ENCODE measurements around the gene FGF22. TPM values are rescaled to one million over a fixed set of nuclear protein-coding genes. Genes with fewer than 3 reads are reported as not detected.
"Not testable (repeated sequence)": the region's sequence is repeated elsewhere in the genome, so short reads cannot be mapped to it uniquely, and the experiment has no call there.

Gene FGF22
- total RNA-seq, 1 donor from 2014 or later, result not detected

DNA sequence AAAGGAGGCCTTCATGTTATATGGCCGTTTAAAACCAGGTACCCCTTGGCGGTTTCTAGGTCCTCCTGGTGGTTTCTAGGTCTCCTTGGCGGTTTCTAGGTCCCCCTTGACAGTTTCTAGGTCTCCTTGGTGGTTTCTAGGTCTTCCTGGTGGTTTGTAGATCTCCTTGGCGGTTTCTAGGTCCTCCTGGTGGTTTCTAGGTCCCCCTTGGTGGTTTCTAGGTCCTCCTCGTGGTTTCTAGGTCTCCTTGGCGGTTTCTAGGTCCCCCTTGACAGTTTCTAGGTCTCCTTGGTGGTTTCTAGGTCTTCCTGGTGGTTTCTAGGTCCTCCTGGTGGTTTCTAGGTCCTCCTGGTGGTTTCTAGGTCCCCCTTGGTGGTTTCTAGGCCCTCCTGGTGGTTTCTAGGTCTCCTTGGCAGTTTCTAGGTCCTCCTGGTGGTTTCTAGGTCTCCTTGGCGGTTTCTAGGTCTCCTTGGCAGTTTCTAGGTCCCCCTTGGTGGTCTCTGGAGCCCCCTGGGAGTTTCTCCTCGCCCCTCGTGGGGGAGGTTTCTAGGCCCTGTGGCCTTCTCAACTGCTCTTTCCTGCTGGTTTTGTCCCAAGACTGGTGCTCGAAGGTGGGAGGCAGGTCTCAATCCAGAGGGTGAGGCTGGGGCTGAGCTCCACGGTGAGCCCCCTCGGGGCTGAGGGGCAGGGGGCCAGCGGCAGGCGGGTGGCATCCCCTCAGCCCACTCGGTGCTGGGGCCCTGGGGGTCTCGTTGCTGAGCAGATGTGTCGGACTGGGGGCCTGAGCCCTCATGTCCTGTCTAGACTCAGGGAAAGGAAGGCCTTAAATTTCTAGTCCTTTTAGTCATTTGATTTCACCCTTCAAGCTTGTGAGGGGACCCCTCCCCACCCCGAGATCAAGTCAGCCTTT lies 42.0 kb upstream of the FGF22 start:
- Mint-ChIP-seq H3K9me3 (no peaks in the 10 kb centered on the region), H3K27me3 (peaks cover 28% of the 10 kb centered on the region), H3K36me3 (no peaks in the 10 kb centered on the region), H3K4me3 (no peak overlapping the region), H3K27ac (no peak overlapping the region), H3K4me1 (ENCODE audit: unreplicated experiment) (no peaks in the 10 kb centered on the region)
- TF ChIP-seq, protein P1, sequence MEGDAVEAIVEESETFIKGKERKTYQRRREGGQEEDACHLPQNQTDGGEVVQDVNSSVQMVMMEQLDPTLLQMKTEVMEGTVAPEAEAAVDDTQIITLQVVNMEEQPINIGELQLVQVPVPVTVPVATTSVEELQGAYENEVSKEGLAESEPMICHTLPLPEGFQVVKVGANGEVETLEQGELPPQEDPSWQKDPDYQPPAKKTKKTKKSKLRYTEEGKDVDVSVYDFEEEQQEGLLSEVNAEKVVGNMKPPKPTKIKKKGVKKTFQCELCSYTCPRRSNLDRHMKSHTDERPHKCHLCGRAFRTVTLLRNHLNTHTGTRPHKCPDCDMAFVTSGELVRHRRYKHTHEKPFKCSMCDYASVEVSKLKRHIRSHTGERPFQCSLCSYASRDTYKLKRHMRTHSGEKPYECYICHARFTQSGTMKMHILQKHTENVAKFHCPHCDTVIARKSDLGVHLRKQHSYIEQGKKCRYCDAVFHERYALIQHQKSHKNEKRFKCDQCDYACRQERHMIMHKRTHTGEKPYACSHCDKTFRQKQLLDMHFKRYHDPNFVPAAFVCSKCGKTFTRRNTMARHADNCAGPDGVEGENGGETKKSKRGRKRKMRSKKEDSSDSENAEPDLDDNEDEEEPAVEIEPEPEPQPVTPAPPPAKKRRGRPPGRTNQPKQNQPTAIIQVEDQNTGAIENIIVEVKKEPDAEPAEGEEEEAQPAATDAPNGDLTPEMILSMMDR (conservative IDR thresholded peaks at IDR 0.05), result no peak
- DNase-seq (ENCODE audit: extremely low spot score, unreplicated experiment), result no peak

DNA sequence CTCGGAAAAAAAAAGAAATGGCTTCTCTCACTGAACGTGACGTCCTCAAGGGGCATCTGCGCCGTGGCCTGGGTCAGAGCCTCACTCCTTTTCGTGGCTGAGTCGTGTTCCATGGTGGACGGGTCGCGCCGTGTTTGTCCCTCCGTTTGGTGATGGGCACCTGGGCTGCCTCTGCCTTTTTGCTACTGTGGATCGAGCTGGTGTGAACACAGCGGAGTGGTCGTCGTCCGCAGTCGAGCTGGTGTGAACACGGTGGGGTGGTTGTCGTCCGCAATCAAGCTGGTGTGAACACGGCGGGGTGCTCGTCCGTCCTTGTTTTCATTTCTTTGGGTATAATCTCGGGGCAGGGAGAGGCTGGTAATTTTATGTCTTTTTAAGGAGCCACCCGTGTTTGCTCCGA lies 38.4 kb upstream of the FGF22 start:
- Mint-ChIP-seq H3K9me3 (no peaks in the 10 kb centered on the region), H3K4me1 (ENCODE audit: unreplicated experiment) (no peaks in the 10 kb centered on the region), H3K4me3 (no peak overlapping the region), H3K36me3 (no peaks in the 10 kb centered on the region), H3K27me3 (no peaks in the 10 kb centered on the region), H3K27ac (no peak overlapping the region)
- DNase-seq (ENCODE audit: extremely low spot score, unreplicated experiment), result no peak
- TF ChIP-seq, protein P1 (conservative IDR thresholded peaks at IDR 0.05), result no peak

DNA sequence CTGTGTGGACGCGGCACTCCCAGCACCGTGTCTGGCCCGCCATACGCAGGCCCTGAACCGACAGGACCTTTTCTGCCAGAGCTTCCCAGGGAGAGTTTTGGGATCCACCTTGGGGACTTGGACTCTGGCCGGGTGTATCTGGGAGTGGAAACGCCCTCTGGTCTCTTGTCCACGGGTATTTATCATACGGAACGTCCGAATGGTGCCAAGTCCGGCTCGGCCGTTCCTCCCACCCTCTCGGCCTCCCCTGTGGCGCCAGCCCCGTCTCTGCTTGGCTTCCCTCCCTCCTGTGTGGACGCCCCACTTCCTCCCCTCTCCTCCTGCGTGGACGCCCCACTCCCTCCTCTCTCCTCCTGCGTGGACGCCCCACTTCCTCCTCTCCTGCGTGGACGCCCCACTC lies 37.9 kb upstream of the FGF22 start:
- TF ChIP-seq, protein P1 (conservative IDR thresholded peaks at IDR 0.05), result no peak
- no peak for DNase-seq (ENCODE audit: extremely low spot score, unreplicated experiment)
- H3K9me3 Mint-ChIP-seq, result no peaks in the 10 kb centered on the region
- no peak overlapping the region for H3K4me3 Mint-ChIP-seq
- no peak overlapping the region for H3K27ac Mint-ChIP-seq
- no peaks in the 10 kb centered on the region for H3K4me1 Mint-ChIP-seq (ENCODE audit: unreplicated experiment)
- no peaks in the 10 kb centered on the region for H3K36me3 Mint-ChIP-seq
- no peaks in the 10 kb centered on the region for H3K27me3 Mint-ChIP-seq

DNA sequence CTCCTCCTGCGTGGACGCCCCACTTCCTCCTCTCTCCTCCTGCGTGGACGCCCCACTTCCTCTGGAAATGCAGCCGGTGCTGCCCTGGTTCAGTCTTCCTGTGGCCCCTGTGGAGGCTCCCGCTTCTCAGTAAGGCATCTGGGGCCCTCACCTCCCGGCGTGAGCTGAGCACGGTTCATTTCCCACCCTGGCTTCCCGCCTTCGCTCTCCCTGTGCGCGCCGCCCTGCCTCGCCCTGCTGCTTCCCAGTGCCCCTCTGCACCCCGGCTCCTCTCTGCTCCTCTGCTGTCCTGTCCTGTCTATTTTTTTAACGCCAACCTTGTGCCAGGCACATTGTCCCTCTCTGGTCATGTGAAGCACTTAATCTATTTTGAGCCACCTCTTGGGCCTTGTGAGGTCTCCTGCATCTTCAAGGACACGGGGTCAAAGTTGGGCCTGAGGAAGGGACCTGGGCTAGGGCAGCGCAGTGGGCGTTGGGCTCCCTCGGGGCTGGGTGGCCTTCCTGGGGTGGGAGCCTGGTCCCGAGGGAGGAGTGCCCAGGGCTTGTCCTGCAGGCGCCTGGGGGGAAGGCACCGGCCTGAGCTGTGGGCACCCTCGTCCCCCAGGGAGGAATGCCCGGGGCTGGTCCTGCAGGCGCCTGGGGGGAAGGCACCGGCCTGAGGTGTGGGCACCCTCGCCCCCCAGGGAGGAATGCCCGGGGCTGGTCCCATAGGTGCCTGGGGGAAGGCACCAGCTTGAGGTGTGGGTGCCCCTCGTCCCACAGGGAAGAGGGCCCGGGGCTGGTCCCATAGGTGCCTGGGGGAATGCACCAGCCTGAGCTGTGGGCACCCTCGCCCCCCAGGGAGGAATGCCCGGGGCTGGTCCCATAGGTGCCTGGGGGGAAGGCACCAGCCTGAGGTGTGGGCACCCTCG lies 37.0 kb upstream of the FGF22 start:
- Mint-ChIP-seq H3K36me3 (no peaks in the 10 kb centered on the region), H3K4me3 (no peak overlapping the region), H3K27ac (no peak overlapping the region), H3K4me1 (ENCODE audit: unreplicated experiment) (no peaks in the 10 kb centered on the region), H3K27me3 (no peaks in the 10 kb centered on the region), H3K9me3 (no peaks in the 10 kb centered on the region)
- TF ChIP-seq, protein P1 (conservative IDR thresholded peaks at IDR 0.05), result no peak
- no peak for DNase-seq (ENCODE audit: extremely low spot score, unreplicated experiment)

DNA sequence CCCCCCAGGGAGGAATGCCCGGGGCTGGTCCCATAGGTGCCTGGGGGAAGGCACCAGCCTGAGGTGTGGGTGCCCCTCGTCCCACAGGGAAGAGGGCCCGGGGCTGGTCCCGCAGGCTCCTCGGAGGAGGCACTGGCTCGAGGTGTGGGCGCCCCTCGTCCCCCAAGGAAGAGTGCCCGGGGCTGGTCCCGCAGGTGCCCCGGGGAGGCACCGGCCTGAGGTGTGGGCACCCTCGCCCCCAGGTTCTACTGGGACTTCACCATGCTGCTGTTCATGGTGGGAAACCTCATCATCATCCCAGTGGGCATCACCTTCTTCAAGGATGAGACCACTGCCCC lies 36.4 kb upstream of the FGF22 start:
- not testable (repeated sequence) for H3K9me3 Mint-ChIP-seq; H3K27me3 Mint-ChIP-seq; DNase-seq (ENCODE audit: extremely low spot score, unreplicated experiment); H3K27ac Mint-ChIP-seq; H3K4me1 Mint-ChIP-seq (ENCODE audit: unreplicated experiment); H3K36me3 Mint-ChIP-seq; H3K4me3 Mint-ChIP-seq

DNA sequence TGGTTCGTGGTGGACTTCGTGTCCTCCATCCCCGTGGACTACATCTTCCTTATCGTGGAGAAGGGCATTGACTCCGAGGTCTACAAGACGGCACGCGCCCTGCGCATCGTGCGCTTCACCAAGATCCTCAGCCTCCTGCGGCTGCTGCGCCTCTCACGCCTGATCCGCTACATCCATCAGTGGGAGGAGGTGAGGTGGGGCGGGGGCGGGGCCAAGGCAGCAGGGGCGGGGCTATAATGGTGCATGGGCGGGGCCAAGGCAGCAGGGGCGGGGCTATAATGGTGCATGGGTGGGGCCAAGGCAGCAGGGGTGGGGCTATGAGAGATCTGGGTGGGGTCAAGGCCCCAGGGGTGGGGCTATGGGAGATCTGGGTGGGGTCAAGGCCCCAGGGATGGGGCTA lies 35.9 kb upstream of the FGF22 start:
- H3K4me3 Mint-ChIP-seq; H3K9me3 Mint-ChIP-seq; H3K27me3 Mint-ChIP-seq; H3K4me1 Mint-ChIP-seq (ENCODE audit: unreplicated experiment); H3K36me3 Mint-ChIP-seq; H3K27ac Mint-ChIP-seq; DNase-seq (ENCODE audit: extremely low spot score, unreplicated experiment): not testable (repeated sequence)
